A673 (cell line): ENCODE measurements around the gene RNF44.

Source experiments
- CTCF ChIP-seq: fragments of 300-800, 200-600 bp; sonication (generic); conservative IDR thresholded peaks from 2 replicates; pipeline ENCODE4 v1.5.1; 2017; ENCODE audit warnings: low read depth, mild to moderate bottlenecking, antibody characterized with exemption, low read length, moderate library complexity, mixed read lengths
- EZH2 ChIP-seq: fragments of 200-600 bp; sonication (generic); IDR thresholded peaks from 2 replicates; pipeline ENCODE4 v1.6.1; 2017; ENCODE audit warnings: borderline replicate concordance, low read depth, mild to moderate bottlenecking, mixed read lengths, antibody characterized with exemption, low read length; ENCODE audit not compliant: poor library complexity, severe bottlenecking

GRCh38 chr5:176513788-176514187 is 23.4 kb downstream of the RNF44 start:
- TF ChIP-seq CTCF (no peak), EZH2 (no peak)
